HG03378 (cell line): Measurements from ENCODE around the gene NLRX1.
A peak's percentile ranks its signal among the peaks of the same experiment; 100 is the strongest.
"Not testable (repeated sequence)": the region's sequence is repeated elsewhere in the genome, so short reads cannot be mapped to it uniquely, and the experiment has no call there.

Experiments used
- ATAC-seq: cut with Tn5 transposase; IDR thresholded peaks from one replicate; pipeline ENCODE4 v1.9.1; 2021; ENCODE audit warnings: mild to moderate bottlenecking, moderate library complexity; ENCODE audit not compliant: unreplicated experiment

The NLRX1 gene

DNA sequence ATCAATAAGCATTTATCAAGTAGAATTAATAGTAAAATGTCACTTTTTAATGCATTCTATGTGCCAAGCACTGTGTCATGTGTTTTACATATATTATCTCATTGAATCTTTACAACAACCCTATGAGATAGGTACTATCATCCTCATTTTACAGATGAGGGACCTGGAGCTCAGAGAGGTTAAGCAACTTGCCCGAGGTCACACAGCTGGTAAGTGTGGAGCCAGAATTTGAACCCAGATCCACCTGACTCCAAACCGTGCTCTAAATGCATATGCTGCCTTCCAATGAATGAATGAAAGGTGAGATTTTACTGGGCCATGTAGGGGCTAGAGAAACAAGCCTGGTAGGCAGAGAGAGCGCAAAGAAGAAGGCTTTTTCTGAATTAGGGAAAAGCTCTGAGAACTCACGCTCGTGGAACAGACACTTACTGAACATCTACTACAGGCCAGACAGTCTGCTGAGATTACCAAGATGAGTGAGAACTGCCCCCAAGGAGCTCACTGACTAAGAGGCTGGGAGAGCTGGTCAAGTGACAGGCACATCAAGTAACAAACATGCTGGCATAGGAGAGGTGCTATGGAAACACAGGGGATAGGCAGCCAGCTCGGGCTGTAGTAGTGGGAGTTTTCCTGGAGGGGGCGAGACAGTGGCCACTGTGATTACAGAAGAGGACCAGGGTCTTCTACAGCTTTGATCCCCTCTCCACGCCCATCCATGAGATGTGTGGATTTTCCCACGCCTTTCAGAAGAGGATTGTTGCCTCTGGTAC is 15.3 kb upstream of the NLRX1 start:
- ATAC-seq, result no peak

DNA sequence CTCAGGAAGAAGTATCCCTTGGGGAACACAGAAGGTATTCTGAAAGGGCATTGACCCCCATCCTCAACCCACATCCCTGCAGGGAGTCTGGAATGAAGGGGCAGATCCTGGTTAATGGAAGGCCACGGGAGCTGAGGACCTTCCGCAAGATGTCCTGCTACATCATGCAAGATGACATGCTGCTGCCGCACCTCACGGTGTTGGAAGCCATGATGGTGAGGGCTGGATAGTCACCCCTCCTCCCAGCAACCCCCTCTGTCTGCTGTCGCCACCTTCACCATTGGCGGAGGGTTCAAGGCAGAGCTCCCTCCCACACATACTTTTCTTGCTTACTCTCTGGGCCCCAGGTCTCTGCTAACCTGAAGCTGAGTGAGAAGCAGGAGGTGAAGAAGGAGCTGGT is 14.3 kb upstream of the NLRX1 start:
- ATAC-seq, result no peak

DNA sequence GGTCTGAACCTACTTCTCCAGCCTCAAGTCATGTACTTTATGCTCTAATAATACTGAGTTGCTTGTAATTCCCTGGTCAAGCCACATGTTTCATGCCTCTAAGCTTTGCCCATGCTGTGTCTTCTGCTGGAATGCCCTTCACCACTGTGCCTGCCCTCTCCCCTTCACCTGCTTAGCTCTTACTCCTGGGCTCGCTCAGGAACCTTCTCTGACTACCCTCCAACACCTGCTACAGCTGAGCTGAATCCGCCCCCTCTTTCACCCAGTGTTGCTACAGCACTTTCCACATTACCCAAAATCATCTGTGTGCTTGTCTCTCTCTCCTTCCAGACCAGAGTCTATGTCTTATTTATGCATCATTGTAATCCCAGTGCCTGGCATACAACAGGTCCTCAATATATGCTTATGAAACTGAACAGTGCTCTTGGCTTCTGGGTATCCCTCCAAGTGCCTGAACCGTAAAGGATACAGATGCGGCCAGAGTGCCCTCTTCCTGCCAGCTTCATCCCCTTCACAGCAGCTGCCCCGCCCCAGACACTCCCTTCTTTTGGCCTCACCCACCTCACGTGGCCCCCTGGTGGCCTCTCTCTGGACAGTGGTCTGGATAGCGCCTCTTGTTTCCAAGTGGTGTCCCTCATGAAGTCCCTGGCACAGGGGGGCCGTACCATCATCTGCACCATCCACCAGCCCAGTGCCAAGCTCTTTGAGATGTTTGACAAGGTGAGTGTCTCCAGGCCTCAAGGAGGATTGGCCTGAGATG is 12.6 kb upstream of the NLRX1 start:
- no peak for ATAC-seq

DNA sequence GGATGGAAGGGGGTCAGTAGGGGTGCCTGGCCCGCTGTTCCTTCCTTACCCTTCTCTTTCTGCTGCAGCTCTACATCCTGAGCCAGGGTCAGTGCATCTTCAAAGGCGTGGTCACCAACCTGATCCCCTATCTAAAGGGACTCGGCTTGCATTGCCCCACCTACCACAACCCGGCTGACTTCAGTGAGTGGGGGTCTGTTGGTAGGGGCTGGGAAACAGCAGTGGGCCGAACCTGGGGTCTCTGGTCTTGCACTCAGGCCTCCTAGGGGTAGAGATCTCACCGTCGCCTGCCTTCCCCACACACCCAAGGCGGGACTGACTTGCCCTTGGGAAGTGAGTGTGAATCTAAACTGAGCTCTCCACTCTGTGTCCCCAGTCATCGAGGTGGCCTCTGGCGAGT is 12.0 kb upstream of the NLRX1 start:
- no peak for ATAC-seq

DNA sequence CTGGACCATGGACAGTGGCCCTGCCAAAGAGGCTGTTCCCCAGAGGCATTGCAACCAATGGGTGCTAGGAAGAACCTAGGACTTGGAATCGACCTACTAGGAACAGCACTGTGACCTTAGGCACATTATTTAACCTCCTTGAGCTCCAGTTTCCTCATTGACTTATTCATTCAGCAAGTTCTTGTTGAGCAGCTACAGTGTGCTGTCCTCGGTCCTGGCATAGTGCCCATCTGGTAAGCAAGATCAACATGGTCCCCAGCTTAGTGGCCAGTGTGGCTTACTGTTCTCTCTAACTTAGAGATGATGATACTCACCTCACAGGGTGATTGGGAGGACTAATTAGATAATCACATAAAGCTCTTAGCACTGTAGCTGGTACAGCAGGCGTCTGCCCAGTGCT is 11.5 kb upstream of the NLRX1 start:
- no peak for ATAC-seq

DNA sequence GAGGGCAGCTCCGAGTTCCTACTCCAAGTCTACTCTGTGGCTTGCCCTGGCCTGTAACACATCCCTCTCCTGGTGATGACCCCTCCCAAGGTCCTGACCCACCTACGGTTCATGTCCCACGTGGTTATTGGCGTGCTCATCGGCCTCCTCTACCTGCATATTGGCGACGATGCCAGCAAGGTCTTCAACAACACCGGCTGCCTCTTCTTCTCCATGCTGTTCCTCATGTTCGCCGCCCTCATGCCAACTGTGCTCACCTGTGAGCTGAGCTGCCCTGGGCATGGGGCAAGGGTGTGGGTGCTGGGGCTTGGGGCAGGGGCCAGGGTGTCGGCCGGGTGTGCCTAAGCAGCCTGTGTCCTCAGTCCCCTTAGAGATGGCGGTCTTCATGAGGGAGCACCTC is 10.1 kb upstream of the NLRX1 start:
- no peak for ATAC-seq

DNA sequence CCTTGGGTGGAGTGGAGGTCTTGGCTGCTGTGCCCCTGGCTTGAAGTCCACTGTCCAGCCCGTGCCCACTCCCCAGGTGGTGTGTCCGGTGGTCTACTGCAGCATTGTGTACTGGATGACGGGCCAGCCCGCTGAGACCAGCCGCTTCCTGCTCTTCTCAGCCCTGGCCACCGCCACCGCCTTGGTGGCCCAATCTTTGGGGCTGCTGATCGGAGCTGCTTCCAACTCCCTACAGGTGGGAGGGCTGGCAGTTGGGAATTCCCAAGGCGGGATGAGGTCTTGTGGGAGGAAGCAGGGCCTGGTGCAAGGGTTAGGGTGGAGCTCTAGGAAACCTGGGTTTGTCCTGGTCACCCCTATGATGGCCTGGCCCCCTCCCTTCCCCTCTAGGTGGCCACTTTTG is 8.4 kb upstream of the NLRX1 start:
- no peak for ATAC-seq

DNA sequence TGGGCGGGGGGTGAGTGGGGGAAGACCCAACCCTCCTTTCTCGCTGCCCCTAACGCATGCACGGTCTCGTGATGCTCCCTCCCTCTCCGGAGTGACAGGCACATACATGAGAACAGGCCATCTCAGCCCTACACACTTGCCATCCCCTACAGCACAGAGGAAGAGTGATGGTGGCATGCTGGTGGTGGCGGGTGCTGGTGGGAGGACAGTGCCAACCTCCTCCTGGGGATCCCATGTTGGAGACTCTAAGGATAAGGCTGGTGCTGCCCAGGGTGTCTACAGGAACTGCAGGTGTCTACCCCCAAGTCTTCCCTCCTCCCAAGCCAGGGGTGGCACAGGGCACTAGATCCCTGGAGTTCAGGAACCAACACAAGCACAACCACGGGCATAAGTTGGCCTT is 6.7 kb upstream of the NLRX1 start:
- no peak for ATAC-seq

DNA sequence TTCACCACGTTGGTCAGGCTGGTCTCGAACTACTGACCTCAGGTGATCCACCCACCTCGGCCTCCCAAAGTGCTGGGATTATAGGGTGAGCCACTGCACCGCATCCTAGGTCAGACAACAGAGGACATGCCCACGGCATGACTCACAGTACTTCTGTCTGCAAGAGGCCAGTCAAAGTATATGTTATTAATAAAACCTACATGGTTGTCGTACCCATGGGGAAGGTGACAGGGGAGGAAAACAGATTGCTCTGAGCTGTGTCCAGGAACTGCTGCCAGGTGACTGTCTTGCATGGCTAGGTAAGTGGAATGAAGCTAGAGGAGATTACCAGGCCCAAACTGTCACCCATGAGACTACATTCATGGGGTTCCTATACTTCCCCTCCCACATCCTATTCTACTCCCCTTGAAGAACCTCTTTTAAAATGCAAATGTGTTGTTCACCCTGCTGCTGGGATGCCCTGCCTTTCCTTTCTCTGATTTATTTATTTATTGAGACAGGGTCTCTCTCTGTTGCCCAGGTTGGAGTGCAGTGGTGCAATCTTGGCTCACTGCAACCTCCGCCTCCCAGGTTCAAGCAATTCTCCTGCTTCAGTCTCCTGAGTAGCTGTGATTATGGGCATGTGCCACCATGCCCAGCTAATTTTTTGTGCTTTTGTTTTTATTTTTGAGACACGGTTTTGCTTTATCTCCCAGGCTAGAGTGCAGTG is 2.0 kb upstream of the NLRX1 start:
- no peak for ATAC-seq

DNA sequence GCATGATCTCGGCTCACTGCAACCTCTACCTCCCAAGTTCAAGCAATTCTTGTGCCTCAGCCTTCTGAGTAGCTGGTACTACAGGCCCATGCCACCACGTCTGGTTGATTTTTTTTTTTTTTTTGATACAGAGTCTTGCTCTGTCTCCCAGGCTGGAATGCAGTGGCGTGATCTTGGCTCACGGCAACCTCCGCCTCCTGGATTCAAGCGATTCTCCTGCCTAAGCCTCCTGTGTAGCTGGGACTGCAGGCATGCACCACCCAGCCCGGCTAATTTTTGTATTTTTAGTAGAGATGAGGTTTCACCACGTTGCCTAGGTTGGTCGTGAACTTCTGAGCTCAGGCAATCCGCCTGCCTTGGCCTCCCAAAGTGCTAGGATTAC is 1.5 kb upstream of the NLRX1 start:
- ATAC-seq, result not testable (repeated sequence)

DNA sequence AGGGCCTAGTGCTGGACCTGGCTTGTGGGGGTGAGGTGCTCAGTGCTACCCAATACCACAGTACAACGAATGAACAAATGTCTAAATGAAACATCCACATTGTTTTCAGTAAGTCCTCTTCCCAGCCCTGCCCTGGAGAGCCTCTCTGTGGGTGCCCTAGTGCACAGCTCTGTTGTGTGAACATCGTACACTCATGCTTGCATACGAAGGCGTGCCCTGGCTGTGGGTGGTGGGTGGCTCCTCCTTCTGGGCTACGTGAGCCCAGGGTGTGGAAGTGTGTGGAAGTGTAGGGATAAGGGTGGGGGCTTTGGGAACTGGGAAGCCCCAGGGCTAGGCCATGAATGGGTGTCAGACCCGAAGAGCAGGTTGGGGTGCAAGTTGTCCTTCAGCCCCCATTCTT is 592 bp upstream of the NLRX1 start:
- no peak for ATAC-seq

DNA sequence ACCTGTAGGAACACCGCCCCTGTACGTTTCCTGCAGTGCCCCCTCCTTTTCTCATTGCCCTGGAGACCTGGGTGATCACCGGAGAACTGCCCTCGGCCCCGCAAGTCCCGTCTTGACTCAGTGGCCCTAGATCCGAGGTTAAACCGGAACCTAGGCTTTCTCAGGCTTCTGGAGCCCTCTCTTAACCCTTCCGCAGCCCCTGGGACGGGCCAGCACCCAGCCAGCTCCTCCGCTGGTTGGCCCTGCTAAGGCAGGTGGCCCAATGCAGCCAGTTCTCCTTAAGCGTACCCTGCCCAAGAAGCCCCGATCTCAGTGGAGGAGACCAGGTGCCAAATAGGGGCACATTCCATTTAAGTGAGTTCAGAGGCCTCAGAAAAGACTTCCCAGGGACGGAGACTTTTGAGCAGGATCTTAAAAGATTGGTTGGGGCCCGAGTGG is 776 bp downstream of the NLRX1 start:
- peak; percentile 20 for ATAC-seq

DNA sequence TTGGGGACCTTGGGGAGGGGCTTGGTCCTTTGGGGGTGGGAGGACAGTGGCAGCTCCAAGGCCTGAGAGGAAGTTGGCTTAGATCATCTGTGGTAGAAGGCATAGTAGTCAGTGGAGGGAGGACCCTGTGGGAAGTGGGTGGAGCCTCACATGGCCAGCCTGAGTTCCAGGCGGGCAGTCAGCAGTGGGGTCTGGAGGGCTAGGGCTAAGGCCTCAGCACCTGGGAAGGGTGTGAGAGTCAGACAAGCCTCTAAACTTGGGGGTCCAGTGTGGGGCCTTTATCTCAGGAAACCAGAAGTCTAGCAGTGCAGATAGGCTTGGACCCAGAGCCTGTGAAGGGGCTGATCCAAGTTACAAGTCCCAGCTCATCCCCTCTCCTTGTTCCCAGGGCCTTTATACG is 4.0 kb downstream of the NLRX1 start:
- ATAC-seq, result no peak

DNA sequence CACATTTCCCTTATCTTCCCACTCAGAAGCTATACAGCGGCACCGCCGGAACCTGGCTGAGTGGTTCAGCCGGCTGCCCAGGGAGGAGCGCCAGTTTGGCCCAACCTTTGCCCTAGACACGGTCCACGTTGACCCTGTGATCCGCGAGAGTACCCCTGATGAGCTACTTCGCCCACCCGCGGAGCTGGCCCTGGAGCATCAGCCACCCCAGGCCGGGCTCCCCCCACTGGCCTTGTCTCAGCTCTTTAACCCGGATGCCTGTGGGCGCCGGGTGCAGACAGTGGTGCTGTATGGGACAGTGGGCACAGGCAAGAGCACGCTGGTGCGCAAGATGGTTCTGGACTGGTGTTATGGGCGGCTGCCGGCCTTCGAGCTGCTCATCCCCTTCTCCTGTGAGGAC is 4.9 kb downstream of the NLRX1 start:
- ATAC-seq, result no peak

DNA sequence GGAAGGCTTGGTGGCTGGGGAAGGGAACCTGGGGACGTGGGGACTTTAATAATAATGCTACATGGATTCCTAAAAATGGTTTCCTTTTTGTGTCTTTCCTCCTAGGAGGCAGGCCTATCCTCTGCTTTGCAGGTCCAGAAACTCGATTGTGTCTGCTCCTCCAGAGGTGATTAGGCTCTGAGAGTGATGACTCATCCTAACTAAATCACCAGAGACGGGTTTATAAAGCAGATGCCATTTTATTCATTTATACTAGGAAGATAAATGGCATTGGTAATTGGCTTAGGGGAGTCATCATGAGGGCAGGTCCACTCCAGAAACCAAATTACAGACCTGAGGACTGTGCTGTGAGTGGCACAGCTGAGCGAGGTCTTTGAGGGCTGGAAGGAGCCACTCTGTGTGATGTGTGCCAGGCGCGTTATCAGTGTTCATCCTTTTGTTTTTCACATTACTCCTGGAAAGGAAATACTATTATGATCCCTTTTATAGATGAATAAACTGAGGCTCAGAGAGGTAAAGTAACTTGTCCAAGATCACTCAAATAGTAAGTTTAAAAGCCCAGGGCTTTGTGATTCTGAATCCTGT is 7.1 kb downstream of the NLRX1 start:
- ATAC-seq, result no peak

DNA sequence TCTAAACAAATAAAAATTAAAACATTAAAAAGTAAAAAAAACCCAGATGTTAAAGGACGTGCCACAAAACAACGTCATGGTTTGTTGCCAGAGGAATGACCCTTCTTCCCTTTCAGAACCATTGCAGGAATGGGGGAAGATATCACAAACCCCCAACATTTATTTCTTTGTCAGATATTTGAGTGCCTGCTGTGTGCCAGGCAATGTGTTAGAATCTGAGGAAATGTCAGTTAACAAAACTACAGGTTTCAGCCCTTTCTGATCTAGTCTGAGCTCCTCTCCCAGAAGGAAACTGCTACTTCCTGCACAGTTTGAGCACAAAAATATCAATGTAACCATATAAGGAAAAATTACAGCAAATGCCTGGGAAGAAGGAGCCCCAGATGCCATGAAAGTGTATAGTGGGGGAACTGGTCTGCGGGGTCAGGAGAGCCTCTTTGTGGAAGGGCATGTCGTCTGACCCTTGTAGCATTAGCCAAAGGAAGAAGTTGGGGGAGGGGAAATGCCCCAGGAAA is 9.7 kb downstream of the NLRX1 start:
- ATAC-seq, result no peak

DNA sequence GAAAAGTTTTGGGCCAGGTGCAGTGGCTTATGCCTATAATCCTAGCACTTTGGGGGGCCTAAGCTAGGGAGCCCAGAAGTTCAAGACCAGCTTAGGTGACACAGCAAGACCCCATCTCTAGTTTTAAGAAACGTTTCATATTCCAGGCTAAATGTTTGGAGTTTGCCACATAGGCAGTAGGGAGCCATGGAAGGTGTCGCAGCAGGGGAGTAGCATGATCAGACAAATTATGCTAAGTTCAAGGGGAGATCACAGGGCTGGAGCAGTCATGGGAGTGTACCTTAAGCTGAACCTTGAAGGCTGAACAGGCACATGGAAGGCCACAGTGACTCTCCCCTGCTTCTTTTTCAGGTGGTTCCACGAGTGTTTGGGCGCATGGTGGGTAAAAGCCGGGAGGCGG is 10.8 kb downstream of the NLRX1 start:
- ATAC-seq, result no peak

DNA sequence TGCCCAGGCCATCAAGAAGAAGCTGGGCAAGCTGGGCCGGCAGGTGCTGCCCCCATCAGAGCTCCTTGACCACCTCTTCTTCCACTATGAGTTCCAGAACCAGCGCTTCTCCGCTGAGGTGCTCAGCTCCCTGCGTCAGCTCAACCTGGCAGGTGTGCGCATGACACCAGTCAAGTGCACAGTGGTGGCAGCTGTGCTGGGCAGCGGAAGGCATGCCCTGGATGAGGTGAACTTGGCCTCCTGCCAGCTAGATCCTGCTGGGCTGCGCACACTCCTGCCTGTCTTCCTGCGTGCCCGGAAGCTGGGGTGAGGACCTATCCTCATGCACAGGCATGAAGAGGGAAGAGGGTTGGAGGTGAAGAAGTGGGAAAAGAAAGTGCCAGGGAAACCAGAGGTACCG is 11.5 kb downstream of the NLRX1 start:
- no peak for ATAC-seq

DNA sequence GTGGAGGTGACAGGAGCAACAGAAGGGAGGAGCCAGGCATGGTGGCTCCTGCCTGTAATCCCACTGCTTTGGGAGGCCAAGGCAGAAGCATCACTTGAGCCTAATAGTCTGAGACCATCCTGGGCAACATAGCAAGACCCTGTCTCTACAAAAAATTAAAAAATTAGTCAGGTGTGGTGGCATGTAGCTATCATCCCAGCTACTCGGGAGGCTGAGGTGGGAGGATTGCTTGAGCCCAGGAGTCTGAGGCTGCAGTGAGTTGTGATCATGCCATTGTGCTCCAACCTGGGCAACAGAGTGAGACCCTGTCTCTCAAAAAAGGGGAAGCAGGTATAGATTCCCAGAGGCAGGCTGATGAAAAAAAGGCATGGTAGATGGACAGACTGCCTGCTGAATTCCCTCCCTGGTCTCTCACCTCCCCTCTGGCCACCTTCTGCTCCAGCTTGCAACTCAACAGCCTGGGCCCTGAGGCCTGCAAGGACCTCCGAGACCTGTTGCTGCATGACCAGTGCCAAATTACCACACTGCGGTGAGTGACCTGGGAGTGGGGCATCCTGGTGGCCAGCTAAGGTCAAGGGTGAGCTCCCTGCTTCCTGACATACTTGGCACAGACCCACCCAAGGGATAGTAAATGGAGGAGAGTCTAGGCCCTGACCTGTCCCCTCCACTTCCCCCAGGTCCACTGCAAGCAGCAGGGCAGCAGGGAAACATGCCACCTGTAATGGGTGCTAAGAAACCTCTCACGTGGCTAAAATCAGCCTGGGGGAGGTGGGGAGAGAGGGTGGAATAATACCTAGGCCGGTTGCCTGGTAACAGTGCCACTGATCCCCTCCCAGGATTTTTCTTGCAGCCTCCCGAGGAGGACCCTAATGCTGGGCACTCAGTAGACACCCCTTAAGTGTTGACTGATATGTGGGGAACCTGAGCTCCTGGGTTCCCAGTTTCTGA is 12.5 kb downstream of the NLRX1 start:
- no peak for ATAC-seq

DNA sequence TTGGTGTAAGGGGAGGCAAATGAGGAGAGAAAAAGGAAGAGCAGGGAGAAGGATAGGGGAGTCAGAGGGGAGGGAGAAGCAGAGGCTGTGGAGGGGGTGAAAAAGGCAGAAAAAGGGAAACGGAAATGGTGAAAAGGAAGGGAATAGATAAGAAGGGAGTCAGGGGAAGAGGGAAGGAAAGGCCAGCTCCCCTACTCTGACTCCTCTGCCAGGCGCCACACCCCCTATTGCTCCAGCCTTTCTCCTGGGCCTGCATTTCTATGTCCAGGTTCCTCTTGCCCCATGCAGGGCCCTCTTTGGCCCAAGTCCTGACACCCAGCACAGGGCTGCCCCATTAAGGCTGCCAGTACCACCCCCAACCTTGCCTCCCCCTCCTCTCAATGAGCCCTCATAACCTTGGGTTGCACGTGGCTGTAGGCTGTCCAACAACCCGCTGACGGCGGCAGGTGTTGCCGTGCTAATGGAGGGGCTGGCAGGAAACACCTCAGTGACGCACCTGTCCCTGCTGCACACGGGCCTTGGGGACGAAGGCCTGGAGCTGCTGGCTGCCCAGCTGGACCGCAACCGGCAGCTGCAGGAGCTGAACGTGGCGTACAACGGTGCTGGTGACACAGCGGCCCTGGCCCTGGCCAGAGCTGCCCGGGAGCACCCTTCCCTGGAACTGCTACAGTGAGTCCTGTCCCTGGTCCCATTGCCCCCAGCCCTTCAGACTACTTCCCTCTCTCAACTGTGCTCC is 13.3 kb downstream of the NLRX1 start:
- no peak for ATAC-seq
